ENCODE results near the gene CRISP1.

Gene CRISP1

GRCh38 chr6:49790341-49790740 is 76.0 kb downstream of the CRISP1 start:
- no peak for DNase-seq (ENCODE audit: low read depth)

GRCh38 chr6:49787176-49787575 is 79.2 kb downstream of the CRISP1 start, which contains the start of gene PGK2:
Gene PGK2 (minus strand): TSS chr6:49787285. CDS start chr6:49787187, 98 bp downstream.
- H3K4me3 ChIP-seq (ENCODE audit: low read depth, low read length) = no peak within 1 kb of the TSS
- TF ChIP-seq, protein P1, sequence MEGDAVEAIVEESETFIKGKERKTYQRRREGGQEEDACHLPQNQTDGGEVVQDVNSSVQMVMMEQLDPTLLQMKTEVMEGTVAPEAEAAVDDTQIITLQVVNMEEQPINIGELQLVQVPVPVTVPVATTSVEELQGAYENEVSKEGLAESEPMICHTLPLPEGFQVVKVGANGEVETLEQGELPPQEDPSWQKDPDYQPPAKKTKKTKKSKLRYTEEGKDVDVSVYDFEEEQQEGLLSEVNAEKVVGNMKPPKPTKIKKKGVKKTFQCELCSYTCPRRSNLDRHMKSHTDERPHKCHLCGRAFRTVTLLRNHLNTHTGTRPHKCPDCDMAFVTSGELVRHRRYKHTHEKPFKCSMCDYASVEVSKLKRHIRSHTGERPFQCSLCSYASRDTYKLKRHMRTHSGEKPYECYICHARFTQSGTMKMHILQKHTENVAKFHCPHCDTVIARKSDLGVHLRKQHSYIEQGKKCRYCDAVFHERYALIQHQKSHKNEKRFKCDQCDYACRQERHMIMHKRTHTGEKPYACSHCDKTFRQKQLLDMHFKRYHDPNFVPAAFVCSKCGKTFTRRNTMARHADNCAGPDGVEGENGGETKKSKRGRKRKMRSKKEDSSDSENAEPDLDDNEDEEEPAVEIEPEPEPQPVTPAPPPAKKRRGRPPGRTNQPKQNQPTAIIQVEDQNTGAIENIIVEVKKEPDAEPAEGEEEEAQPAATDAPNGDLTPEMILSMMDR (conservative IDR thresholded peaks at IDR 0.05; ENCODE audit: low read depth, low read length) = no peak
- no peak for DNase-seq (ENCODE audit: low read depth)

More at GRCh38 chr6:49790341-49790740, 76.0 kb downstream of the CRISP1 start:
- TF ChIP-seq, protein P1 (conservative IDR thresholded peaks at IDR 0.05; ENCODE audit: low read depth, low read length) = no peak
- H3K4me3 ChIP-seq (ENCODE audit: low read depth, low read length) = no peak overlapping the region

GRCh38 chr6:49784272-49784671 is 82.1 kb downstream of the CRISP1 start:
- DNase-seq (ENCODE audit: low read depth) = no peak
- TF ChIP-seq, protein P1 (conservative IDR thresholded peaks at IDR 0.05; ENCODE audit: low read depth, low read length) = no peak
- no peak overlapping the region for H3K4me3 ChIP-seq (ENCODE audit: low read depth, low read length)
